COLO668 (cell line): ENCODE data around the gene FBN3.
"Not testable (repeated sequence)": the region's sequence is repeated elsewhere in the genome, so short reads cannot be mapped to it uniquely, and the experiment has no call there.

Source experiments
- DNase-seq: peaks from one replicate; lab custom pipeline; 2025; ENCODE audit not compliant: unreplicated experiment; lab: John Stamatoyannopoulos, UW

The FBN3 gene

DNA sequence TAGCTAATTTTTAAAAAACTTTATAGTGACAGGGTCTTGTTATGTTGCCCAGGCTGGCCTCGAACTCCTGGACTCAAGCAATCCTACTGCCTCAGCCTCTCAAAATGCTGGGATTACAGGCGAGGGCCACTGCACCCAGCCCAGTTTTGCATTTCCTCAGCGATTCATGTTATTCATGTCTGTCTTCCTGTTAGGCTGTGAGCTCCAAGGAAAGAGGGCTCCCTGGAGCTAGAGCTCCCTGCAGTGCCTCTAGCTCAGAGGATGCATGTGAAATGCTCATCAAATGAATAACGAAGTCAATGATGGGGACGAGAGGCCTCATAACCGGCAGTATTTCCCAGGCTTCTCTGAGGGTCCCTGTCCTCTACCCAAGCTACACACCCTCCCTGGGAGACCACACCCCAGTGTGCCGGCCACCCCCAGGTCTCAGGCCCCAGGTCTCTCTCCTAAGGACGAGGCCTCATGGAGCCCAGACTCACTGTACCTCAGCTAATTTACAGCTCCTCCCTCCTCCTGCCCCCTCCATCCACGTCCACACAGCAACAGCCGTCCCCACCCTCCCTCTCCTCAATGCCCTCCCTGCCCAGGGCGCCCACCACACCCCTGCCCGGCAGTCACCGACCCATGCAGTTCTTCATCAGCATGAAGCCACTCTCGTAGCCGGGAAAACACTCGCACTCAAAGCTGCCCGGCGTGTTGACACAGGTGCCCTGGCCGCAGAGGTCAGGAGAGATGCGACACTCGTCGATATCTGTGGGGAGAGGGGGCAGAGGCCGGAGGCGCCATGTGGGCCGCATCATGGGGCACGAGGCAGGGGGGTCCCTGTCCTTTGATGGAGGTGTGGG lies 28.5 kb downstream of the FBN3 start:
- no peak for DNase-seq

DNA sequence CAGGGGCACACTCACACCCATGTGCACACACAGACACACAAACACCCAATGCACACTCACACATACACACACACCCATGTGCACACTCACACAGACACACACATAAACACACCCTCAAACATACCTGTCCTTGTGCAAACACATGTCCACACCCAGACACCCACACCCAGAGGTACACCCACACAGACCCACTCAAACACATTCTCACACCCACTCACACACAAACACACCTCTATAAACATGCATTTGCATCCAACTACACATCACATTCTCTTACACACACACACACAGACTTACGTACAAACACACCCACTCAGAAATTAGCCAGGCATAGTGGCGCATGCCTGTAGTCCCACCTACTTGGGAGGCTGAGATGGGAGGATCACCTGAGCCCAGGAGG lies 31.4 kb downstream of the FBN3 start:
- no peak for DNase-seq

- peak; percentile 27 for DNase-seq
Measured at GRCh38 chr19:8116437-8117293, 32.7 kb downstream of the FBN3 start.

DNA sequence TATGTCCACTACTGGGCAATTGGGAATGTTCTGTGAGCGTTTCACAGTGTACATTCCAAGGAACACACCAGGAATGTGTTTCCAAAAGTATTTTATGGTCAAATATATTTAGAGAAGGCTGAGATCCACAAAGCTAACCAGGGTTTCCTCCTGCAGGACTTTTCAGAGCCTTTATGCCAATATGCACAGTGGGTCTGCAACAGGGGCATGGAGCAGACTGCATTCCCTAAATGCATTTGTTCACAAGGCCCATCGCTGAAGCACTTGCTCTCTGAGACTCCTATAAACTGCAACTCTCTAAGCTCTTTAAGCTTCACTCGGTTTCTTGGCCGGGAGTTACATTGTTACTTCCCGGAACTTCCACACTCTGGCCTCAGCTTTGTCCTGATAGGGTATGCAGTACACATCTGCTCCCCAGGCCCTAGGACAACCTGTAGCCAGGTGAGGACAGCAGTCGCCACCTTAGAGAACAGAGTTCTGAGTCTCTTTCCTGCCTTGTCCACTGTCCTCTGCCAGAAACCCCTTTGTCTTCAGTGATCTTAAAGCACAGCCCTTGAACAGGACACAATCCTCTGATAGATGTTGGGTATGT lies 33.5 kb downstream of the FBN3 start:
- DNase-seq, result no peak

GRCh38 chr19:8113017-8113416 lies 36.4 kb downstream of the FBN3 start:
- no peak for DNase-seq

- DNase-seq, result no peak
Measured at GRCh38 chr19:8111376-8111775, 38.0 kb downstream of the FBN3 start.

- DNase-seq, result no peak
Measured at GRCh38 chr19:8110931-8111330, 38.5 kb downstream of the FBN3 start.

- DNase-seq, result no peak
Measured at GRCh38 chr19:8109890-8110662, 39.3 kb downstream of the FBN3 start.

DNA sequence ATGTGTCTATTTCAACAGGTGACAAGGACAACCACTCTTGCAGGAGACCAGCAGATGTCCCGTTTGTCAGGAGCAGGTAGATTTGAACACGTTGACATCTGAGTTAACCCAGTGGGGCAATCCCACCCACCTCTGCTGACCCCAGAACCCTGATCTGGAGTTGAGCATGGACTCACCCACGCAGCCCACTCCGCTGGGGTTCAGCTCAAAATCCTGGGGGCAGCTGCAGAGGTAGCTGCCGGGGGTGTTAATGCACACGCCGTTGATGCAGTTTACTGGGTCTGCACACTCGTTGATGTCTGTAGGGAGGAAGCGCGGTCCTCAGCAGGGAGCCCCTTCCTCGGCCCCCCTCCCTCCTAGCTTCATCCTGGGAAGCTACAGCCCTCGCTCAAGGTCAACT lies 39.9 kb downstream of the FBN3 start:
- DNase-seq, result no peak

- no peak for DNase-seq
Measured at GRCh38 chr19:8108560-8109445, 40.6 kb downstream of the FBN3 start.

DNA sequence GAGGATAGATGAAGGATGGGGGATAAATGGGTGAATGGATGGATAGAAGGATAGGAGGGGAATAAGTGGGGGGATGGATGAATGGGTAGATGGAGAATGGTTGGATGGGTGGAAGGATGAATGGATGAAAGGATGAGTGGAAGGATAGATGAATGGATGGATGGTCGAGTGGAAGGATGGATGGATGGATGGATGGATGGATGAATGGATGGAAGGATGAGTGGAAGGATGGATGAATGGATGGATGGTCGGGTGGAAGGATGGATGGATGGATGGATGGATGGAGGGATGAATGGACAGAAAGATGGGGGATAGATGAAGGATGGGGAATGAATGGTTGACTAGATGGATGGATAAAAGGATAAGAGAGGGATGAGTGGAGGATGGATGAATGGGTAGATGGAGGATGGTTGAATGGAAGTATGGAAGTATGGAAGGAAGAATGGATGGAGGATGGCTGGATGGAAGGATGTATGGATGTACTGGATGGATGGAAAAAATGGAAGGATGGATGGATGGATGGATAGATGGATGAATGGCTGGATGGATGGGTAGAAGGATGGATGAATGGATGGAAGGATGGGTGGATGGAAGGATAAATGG lies 42.0 kb downstream of the FBN3 start:
- DNase-seq, result no peak

- no peak for DNase-seq
Measured at GRCh38 chr19:8105471-8105870, 43.9 kb downstream of the FBN3 start.

DNA sequence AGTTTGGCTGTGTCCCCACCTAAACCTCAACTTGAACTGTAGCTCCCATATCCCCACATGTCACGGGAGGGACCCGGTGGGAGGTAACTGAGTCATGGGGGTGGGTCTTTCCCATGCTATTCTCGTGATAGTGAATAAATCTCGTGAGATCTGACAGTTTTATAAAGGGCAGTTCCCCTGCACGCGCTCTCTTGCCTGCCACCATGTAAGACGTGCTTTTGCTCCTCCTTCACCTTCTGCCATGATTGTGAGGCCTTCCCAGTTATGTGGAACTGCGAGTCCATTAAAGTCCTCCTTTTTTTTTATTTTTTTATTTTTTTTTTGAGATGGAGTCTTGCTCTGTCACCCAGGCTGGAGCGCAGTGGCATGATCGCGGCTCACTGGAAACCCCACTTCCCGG lies 47.5 kb downstream of the FBN3 start:
- DNase-seq, result not testable (repeated sequence)

GRCh38 chr19:8101311-8101710 lies 48.1 kb downstream of the FBN3 start:
- no peak for DNase-seq

GRCh38 chr19:8097681-8098567 lies 51.5 kb downstream of the FBN3 start:
- no peak for DNase-seq

- no peak for DNase-seq
Measured at GRCh38 chr19:8097198-8097597, 52.2 kb downstream of the FBN3 start.

DNA sequence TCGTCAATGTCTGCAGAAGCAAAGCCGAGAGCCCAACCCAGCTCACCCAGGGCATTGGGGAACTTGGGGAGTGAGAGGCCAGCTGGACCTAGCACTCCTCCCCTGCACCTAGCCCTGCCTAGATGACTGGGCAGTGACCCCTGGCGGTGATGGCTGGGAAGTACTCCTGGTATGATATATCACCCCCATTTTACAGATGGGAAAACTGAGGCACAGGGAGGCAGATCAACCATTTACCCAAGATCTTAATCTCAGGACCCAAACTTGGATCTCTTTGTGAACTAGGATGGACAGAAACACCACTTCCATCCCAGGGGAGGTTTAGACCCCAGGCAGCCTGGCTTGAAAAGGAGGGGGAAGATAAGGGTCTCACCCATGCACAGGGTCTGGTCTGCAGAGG lies 53.3 kb downstream of the FBN3 start:
- no peak for DNase-seq

GRCh38 chr19:8095354-8095886 lies 54.0 kb downstream of the FBN3 start:
- DNase-seq, result no peak
